COR-L47 (cell line): ENCODE results near the gene TSPAN9.

ENCODE experiments used
- DNase-seq: peaks from one replicate; lab custom pipeline; 2025; lab: John Stamatoyannopoulos, UW

Gene TSPAN9

GRCh38 chr12:3251691-3252090, 174.5 kb downstream of the TSPAN9 start:
- no peak for DNase-seq

GRCh38 chr12:3252450-3252891, 175.3 kb downstream of the TSPAN9 start:
- DNase-seq, result no peak

DNA sequence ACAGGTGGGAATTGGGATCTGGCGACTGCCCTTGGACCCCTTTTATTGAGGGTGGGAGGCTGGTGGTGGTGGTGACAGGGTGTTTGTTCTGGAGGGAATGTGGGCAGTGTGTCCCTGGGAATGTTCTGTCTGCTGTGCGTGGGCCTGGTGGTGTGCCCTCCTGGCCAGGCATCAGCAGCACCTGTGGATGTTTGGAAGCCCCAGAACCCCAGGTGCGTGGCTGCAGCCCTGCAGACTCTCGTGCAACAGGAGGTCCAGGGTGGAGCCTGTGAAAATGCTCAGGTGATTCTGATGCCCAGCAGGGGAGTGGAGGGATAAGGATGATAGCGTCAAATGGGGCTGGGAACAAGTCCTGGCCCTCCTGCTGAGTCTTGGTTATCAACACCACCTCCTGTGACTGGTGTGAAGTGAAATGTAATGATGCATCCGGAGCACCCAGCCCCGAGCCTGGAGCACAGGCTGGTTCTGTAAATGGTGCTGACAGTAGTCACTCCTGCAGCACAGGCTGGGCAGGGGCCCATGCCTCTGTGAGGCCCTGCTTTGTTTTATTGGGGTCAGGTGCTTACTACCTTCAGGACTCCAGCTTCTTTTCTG, 176.6 kb downstream of the TSPAN9 start:
- DNase-seq, result peak; percentile 78

DNA sequence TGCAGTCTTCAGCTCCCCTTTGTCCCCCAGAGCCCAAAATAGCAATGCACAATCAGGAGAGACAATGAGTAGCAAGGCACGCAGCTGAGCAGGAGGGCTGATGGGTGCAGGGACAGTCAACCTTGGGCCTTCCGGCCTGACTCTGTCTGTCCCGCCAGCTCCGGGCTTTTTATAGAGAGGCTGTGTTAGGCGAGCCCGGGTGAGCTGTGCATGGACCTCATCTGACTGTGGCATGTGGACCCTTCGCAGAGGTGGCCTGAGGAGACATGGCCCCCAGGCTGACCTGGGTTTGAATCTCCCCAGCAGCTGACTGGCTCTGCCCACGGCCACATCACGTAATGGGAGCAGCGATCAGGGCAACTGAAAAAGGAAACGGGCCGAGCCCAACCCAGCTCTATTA, 177.9 kb downstream of the TSPAN9 start:
- no peak for DNase-seq

GRCh38 chr12:3256103-3256631, 179.0 kb downstream of the TSPAN9 start:
- DNase-seq, result no peak

DNA sequence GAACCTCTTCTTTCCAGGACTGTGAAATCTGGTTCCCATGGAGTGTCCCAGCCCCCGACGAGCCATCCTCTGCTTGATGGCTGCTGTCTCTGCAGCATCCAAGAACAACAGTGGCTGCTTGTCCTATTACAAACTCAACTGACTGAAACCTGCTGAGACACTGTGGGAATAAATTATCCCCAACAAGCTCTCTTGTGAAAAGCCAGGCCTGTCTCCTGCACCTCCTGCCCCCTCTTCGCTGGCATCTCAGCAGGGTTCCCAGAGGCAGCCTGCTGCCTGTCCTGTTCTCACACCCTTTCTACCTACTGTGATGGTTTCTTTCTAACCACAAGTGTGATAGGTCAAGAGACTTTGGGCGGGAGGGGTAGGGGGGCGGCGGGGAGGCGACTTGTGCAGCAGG, 180.2 kb downstream of the TSPAN9 start:
- peak; percentile 47 for DNase-seq

DNA sequence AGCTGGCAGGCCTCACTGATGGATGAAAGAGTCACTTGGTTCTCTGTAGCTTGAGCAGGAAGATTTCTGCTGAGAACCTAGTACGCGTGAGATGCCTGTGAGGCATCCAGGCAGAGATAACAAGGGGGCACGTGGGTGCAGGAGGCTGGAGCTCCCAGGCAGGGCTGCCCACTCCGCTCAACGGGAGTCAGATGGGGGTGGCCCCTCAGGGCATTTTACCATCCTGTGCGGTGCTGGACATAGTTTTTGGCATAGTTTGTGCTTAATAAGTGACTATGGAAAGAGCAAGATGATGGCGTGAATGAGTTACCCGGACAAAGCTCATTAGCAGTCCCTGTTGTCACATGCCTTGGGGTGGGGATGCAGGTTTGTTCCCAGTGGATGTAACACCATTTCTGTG, 182.8 kb downstream of the TSPAN9 start:
- no peak for DNase-seq

DNA sequence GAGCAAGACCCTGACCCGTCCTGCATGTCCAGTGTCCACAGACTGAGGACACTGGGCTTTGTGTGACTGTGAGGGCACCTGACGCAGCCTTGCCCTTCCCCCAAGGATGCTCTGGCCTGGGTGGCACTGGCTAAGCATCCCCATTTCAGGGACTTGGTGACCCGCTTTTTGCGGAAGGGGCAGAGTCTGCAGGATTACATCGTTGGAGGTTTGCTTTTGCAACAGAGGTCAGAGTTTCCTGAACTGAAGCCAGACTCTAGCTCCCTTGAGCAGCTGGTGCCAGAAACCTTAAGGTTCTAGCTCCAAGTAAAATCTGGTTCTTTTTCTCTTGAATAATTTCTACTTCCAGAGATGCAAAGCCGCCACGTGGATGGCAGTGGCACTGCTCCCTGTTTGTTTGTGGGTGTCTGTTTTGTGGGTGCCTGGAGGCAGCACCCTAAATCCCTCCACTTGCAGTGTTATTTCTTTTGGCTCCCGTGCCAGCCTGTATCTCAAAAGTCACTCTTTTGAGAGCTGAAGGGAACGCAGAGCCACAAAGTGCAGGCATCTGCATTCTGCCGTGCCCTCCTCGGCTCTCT, 184.7 kb downstream of the TSPAN9 start:
- DNase-seq, result no peak

DNA sequence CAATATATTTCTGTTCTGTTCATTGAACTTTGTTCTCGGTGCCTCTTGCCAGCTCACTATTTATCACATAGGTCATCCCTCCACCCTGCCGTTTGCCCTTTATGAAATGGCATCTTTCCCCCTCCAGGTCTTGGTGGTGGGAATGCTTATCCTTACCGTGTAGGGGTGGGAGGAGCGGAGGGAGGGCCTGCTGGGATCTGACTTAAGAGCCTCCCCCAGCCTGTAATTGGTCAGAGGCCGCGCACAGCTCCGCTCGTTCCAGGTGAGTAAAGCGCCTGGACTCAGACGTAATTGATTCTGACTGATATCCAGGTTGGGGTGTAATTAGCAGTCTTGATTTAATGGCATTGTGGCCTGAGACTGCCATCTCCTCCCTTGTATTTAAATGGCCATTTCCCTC, 185.3 kb downstream of the TSPAN9 start:
- no peak for DNase-seq

DNA sequence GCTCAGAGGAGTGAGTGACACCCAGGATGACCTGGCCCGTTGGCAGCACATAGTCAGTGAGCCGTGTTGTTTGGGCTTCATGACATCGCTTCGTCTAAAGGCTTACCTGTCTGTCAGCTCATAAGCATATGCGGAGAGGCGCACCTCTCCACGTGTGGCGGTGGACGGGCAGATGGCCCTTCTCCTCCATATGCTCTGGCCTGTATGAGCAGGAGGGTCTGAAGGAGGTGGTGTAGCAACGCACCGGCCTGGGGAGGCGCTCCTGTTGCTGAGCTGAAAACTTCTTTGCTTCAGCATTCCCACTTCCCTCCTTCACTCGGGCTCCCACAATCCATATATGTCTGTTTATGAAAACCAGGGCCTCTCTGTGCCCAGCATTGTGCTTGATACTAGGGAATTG, 186.1 kb downstream of the TSPAN9 start:
- DNase-seq, result no peak

DNA sequence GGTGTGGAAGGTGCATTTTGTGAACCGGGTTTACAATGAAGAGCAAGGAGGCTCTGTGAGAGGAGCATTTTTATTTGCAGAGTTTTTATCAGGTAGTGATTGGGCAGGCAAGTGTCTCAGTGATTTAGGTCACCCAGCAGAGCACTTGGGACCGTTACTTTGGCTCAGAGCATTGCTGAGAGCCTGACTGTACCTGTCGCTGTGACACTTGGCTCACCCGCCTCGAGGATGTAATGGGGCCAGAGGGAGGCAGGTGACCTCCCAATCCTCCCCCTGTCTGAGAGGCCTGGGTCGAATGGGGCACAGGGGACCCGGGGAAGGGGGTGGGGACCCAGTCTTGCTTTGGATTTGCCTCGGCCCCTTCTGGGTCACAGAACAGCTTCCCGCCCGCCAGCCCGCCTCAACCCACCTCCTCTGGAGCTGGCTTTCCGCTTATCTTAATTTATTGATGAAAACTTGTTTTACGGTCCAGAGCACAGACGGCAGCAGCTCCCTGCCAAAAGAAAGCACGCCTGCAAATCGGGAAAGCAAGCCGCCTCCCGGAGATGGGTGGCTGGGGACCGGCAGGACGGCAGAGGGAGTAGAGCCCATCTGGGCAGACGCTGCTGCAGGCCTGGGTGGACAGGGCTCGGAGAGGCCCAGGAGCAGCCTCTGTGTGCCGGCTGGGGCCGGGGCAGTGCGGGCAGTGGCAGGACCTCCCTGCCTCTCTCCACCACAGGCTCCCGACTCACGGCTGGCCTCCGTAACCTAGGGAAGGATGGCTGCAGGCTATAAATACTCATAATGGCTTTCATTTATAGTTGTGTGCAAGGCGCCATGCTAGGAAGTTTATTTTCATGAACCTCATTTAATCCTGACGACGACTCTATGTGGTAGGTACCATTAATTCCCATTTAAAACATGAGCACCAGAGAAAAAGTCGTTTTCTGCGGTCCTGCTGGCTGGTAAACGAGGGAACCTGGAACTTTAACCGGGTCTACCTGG, 187.1 kb downstream of the TSPAN9 start:
- no peak for DNase-seq

- no peak for DNase-seq
Measured at GRCh38 chr12:3265406-3265805, 188.2 kb downstream of the TSPAN9 start.

GRCh38 chr12:3266638-3267037, 189.5 kb downstream of the TSPAN9 start:
- DNase-seq, result no peak

- DNase-seq, result no peak
Measured at GRCh38 chr12:3267690-3268089, 190.5 kb downstream of the TSPAN9 start.

DNA sequence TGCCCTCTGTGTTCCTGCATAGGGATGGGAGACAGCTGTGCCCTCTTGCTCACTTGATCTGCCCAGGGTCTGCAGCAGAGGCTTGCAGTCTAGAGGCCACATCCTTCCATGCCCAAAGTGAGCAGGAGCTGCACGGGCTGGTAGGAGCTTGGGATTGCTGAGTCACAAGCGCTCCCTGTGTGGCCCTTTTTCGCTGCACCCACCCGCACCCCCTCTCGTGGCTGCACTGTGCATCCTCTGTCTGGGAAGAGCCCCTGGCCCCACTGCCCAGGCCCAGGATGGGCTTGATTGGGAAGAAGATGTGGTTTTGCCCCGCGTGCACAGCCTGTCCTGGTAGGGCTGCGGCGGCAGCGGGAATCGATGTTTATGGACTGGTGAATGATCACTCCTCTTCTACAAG, 192.4 kb downstream of the TSPAN9 start:
- no peak for DNase-seq

DNA sequence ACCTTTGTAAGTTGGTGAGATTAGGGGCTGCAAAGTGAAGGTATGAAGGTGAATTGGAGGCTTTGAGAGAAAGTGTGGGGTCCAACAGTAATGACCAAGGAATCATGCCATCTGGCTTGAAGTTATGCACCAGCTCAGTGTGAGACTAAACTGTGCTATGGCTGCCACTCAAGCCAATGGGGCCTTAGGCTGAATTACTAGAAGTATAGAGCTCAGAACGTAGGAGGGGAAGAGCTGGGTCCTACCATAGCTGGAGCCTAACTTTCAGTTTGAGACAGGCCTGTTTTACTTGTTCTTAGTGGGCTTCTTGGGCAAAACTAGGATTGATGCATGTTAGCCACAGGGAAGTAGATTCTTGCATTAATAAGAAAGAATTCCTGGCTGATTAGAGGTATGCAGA, 194.0 kb downstream of the TSPAN9 start:
- no peak for DNase-seq

- DNase-seq, result no peak
Measured at GRCh38 chr12:3271639-3272038, 194.5 kb downstream of the TSPAN9 start.

GRCh38 chr12:3272958-3273357, 195.8 kb downstream of the TSPAN9 start:
- DNase-seq, result no peak

- DNase-seq, result no peak
Measured at GRCh38 chr12:3273409-3273853, 196.3 kb downstream of the TSPAN9 start.

GRCh38 chr12:3274664-3275063, 197.5 kb downstream of the TSPAN9 start:
- no peak for DNase-seq

GRCh38 chr12:3275171-3276041, 198.2 kb downstream of the TSPAN9 start:
- peak; percentile 10 for DNase-seq

DNA sequence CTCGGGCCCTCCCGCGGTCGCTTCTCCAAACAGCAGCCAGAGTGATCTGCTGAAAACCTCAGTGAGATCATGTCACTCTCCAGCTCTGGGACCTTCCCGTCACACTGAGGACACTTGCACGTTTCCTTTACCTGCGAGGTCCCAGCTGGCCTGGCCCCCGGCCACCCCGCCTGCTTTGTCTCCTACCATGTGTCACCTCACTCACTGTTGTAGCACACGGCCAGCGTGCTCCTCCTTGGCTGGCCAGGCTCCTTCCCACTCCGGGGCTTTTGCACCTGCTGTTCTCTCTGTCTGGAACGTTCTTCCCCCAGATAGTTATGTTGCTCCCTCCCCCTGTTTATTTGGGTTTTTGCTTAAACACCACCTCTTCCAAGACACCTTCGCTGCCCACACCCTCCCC, 199.0 kb downstream of the TSPAN9 start:
- DNase-seq, result no peak
